HEK293 (cell line): ENCODE results near the gene INPP1.
A peak's percentile ranks its signal among the peaks of the same experiment; 100 is the strongest.

Experiments used
- CTCF ChIA-PET: fragments of 350-600 bp; formaldehyde crosslinking; extraction: SDS; loops from one replicate; lab custom pipeline; 2021; ENCODE audit warnings: antibody characterized with exemption; lab: Yijun Ruan, JAX
- POLR2A ChIA-PET: fragments of 300-600 bp; formaldehyde crosslinking; extraction: SDS; loops from one replicate; lab custom pipeline; 2020; ENCODE audit warnings: antibody characterized with exemption, inconsistent platforms; lab: Yijun Ruan, JAX
- H3K27ac ChIP-seq: fragments of 200-500 bp; sonication (Bioruptor generic); 2 replicates; pipeline ENCODE4 v1.5.1; 2014; ENCODE audit warnings: low read depth, low read length, control low read depth, inconsistent platforms; ENCODE audit errors: extremely low read depth
- H3K36me3 ChIP-seq, 2 experiments: fragments of 200-500 bp in 1 of 2; sonication (Bioruptor generic) in 1 of 2; 1 replicate in 1 of 2; 2 replicates in 1 of 2; pipeline ENCODE4 v1.5.1; 2014 to 2017; ENCODE audit warnings: inconsistent platforms in 2 of 2, low read length in 2 of 2; ENCODE audit not compliant: control insufficient read depth in 2 of 2, insufficient read depth in 1 of 2
- H3K4me1 ChIP-seq: fragments of 200-500 bp; sonication (Bioruptor generic); 2 replicates; pipeline ENCODE4 v1.5.1; 2014; ENCODE audit warnings: mild to moderate bottlenecking, low read length, inconsistent platforms; ENCODE audit not compliant: control insufficient read depth, insufficient read depth
- H3K4me3 ChIP-seq: 2 replicates; pipeline ENCODE4 v1.5.1; 2011; ENCODE audit warnings: low read depth, mild to moderate bottlenecking, control low read depth, low read length, moderate library complexity
- H3K9me3 ChIP-seq: fragments of 200-500 bp; sonication (Bioruptor generic); 2 replicates; pipeline ENCODE4 v1.5.1; 2014; ENCODE audit warnings: low read depth, low read length, inconsistent platforms; ENCODE audit not compliant: control insufficient read depth, insufficient read depth
- GLI4 ChIP-seq: fragments of 450-650 bp; formaldehyde crosslinking; IDR thresholded peaks from 2 replicates; pipeline ENCODE4 v1.5.1; 2016; ENCODE audit warnings: missing biosample characterization, missing genetic modification characterization
- KLF1 ChIP-seq: fragments of 450-650 bp; formaldehyde crosslinking; IDR thresholded peaks from 2 replicates; pipeline ENCODE4 v1.5.1; 2016; ENCODE audit warnings: missing biosample characterization, missing genetic modification characterization
- KLF10 ChIP-seq: fragments of 450-650 bp; IDR thresholded peaks from 2 replicates; pipeline ENCODE4 v1.5.1; 2018; ENCODE audit warnings: missing biosample characterization, mild to moderate bottlenecking, missing genetic modification characterization
- KLF16 ChIP-seq: fragments of 450-650 bp; formaldehyde crosslinking; IDR thresholded peaks from 2 replicates; pipeline ENCODE4 v1.5.1; 2017; ENCODE audit warnings: missing biosample characterization, missing genetic modification characterization
- OSR2 ChIP-seq: fragments of 450-650 bp; formaldehyde crosslinking; IDR thresholded peaks from 2 replicates; pipeline ENCODE4 v1.5.1; 2016; ENCODE audit warnings: missing biosample characterization, missing genetic modification characterization
- PRDM1 ChIP-seq: fragments of 450-650 bp; formaldehyde crosslinking; IDR thresholded peaks from 2 replicates; pipeline ENCODE4; 2016; ENCODE audit warnings: missing biosample characterization, missing genetic modification characterization
- REPIN1 ChIP-seq: fragments of 450-650 bp; formaldehyde crosslinking; IDR thresholded peaks from 2 replicates; pipeline ENCODE4 v1.5.1; 2017; ENCODE audit warnings: missing biosample characterization, missing genetic modification characterization, low read depth
- SETDB1 ChIP-seq: IDR thresholded peaks from one replicate; pipeline ENCODE4 v1.6.1; 2017; ENCODE audit warnings: mild to moderate bottlenecking, low read length, moderate library complexity, mixed read lengths; ENCODE audit not compliant: insufficient read length
- SP2 ChIP-seq: fragments of 450-650 bp; formaldehyde crosslinking; IDR thresholded peaks from 2 replicates; pipeline ENCODE4 v1.5.1; 2016; ENCODE audit warnings: missing biosample characterization, missing genetic modification characterization
- SP3 ChIP-seq: fragments of 450-650 bp; formaldehyde crosslinking; IDR thresholded peaks from 2 replicates; pipeline ENCODE4 v1.5.1; 2016; ENCODE audit warnings: missing biosample characterization, missing genetic modification characterization
- YY1 ChIP-seq: fragments of 450-650 bp; formaldehyde crosslinking; IDR thresholded peaks from 2 replicates; pipeline ENCODE4 v1.5.1; 2018; ENCODE audit warnings: missing biosample characterization, missing genetic modification characterization
- ZBTB17 ChIP-seq: fragments of 450-650 bp; formaldehyde crosslinking; IDR thresholded peaks from 2 replicates; pipeline ENCODE4 v1.5.1; 2016; ENCODE audit warnings: missing biosample characterization, missing genetic modification characterization
- ZFP41 ChIP-seq: fragments of 450-650 bp; formaldehyde crosslinking; IDR thresholded peaks from 2 replicates; pipeline ENCODE4 v1.5.1; 2016; ENCODE audit warnings: missing biosample characterization, missing genetic modification characterization, borderline replicate concordance
- ZNF10 ChIP-seq: fragments of 450-650 bp; formaldehyde crosslinking; IDR thresholded peaks from 2 replicates; pipeline ENCODE4 v1.5.1; 2017; ENCODE audit warnings: missing biosample characterization, missing genetic modification characterization
- ZNF114 ChIP-seq: fragments of 450-650 bp; formaldehyde crosslinking; IDR thresholded peaks from 2 replicates; pipeline ENCODE4 v1.5.0; 2017; ENCODE audit warnings: missing biosample characterization, missing genetic modification characterization
- ZNF155 ChIP-seq: fragments of 450-650 bp; formaldehyde crosslinking; IDR thresholded peaks from 2 replicates; pipeline ENCODE4 v1.5.1; 2016; ENCODE audit warnings: missing biosample characterization, missing genetic modification characterization
- ZNF366 ChIP-seq: fragments of 450-650 bp; formaldehyde crosslinking; conservative IDR thresholded peaks from 2 replicates; pipeline ENCODE4 v1.5.1; 2016; ENCODE audit warnings: missing biosample characterization, missing genetic modification characterization
- ZNF449 ChIP-seq: fragments of 450-650 bp; formaldehyde crosslinking; IDR thresholded peaks from 2 replicates; pipeline ENCODE4 v1.5.1; 2017; ENCODE audit warnings: missing biosample characterization, mild to moderate bottlenecking, missing genetic modification characterization, moderate library complexity
- ZNF514 ChIP-seq: fragments of 450-650 bp; formaldehyde crosslinking; IDR thresholded peaks from 2 replicates; pipeline ENCODE4 v1.5.1; 2016; ENCODE audit warnings: missing biosample characterization, missing genetic modification characterization
- ZNF530 ChIP-seq: fragments of 450-650 bp; formaldehyde crosslinking; IDR thresholded peaks from 2 replicates; pipeline ENCODE4 v1.5.1; 2016; ENCODE audit warnings: low read depth, missing biosample characterization, missing genetic modification characterization
- ZNF596 ChIP-seq: fragments of 450-650 bp; IDR thresholded peaks from 2 replicates; pipeline ENCODE4 v1.5.0; 2018; ENCODE audit warnings: missing biosample characterization, mild to moderate bottlenecking, missing genetic modification characterization, moderate library complexity
- ZNF654 ChIP-seq: fragments of 450-650 bp; formaldehyde crosslinking; IDR thresholded peaks from 2 replicates; pipeline ENCODE4 v1.5.1; 2016; ENCODE audit warnings: low read depth, missing biosample characterization, missing genetic modification characterization
- TF ChIP-seq, protein P1 (sequence below): fragments of 450-650 bp; formaldehyde crosslinking; IDR thresholded peaks from 2 replicates; pipeline ENCODE4; 2016; ENCODE audit warnings: missing biosample characterization, missing genetic modification characterization
- TF ChIP-seq, protein P2 (sequence below): fragments of 450-650 bp; formaldehyde crosslinking; IDR thresholded peaks from 2 replicates; pipeline ENCODE4 v1.5.1; 2016; ENCODE audit warnings: missing biosample characterization, missing genetic modification characterization, low read depth
- TF ChIP-seq, protein P3 (sequence below): fragments of 450-650 bp; formaldehyde crosslinking; IDR thresholded peaks from 2 replicates; pipeline ENCODE4 v1.5.1; 2016; ENCODE audit warnings: missing biosample characterization, missing genetic modification characterization

Gene INPP1

GRCh38 chr2:190365499-190366204, 22.3 kb downstream of the INPP1 start:
- Histone ChIP-seq H3K27ac (no peak overlapping the region), H3K36me3 (peaks cover 0 to 46% of the 10 kb centered on the region in 2 experiments), H3K4me3 (no peak overlapping the region), H3K9me3 (no peaks in the 10 kb centered on the region), H3K4me1 (no peaks in the 10 kb centered on the region)
- TF ChIP-seq SETDB1 (no peak), ZNF596 (tag by site-specific recombination) (peak; percentile 99), KLF16 (tag by site-specific recombination) (no peak), ZNF114 (no peak), ZNF449 (tag by site-specific recombination) (peak; percentile 53; the same call in 1 of the 2 replicates), GLI4 (tag by site-specific recombination) (no peak)
- TF ChIP-seq, protein P1, sequence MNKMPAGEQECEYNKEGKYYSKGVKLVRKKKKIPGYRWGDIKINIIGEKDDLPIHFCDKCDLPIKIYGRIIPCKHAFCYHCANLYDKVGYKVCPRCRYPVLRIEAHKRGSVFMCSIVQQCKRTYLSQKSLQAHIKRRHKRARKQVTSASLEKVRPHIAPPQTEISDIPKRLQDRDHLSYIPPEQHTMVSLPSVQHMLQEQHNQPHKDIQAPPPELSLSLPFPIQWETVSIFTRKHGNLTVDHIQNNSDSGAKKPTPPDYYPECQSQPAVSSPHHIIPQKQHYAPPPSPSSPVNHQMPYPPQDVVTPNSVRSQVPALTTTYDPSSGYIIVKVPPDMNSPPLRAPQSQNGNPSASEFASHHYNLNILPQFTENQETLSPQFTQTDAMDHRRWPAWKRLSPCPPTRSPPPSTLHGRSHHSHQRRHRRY (tag by site-specific recombination) = no peak
- CTCF ChIA-PET = no interaction called here
- POLR2A ChIA-PET = no interaction called here

DNA sequence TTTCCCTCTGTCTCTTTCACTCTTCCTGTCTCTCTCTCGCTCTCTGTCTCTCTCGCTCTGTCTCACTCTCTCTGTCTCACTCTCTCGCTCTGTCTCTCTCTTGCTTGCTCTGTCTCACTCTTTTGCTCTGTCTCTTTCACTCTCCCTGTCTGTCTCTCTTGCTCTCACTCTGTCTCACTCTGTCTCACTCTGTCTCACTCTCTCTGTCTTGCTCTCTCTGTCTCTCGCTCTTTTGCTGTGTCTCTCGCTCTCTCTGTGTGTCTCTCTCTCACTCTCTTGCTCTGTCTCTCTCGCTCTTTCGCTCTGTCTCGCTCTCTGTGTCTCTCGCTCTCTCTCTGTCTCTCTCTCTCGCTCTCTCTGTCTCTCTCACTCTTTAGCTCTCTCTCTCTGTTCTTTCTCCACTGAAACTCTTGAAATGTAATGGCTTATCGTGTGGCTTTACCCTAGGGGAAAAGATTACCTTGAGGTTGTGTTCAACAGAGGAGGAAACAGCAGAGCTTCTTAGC, 22.9 kb downstream of the INPP1 start:
- Histone ChIP-seq H3K4me1 (no peaks in the 10 kb centered on the region), H3K4me3 (no peak overlapping the region), H3K27ac (no peak overlapping the region), H3K9me3 (no peaks in the 10 kb centered on the region), H3K36me3 (peaks cover 0 to 49% of the 10 kb centered on the region in 2 experiments)
- CTCF ChIA-PET = no interaction called here
- POLR2A ChIA-PET = no interaction called here
- TF ChIP-seq ZNF366 (tag by site-specific recombination) (0 out of 2 replicates have a peak, but pooled peaks have one; percentile 24), SP2 (tag by site-specific recombination) (no peak), ZNF596 (tag by site-specific recombination) (peak; percentile 98), REPIN1 (no peak), PRDM1 (tag by site-specific recombination) (peak; percentile 91), ZNF155 (no peak)

DNA sequence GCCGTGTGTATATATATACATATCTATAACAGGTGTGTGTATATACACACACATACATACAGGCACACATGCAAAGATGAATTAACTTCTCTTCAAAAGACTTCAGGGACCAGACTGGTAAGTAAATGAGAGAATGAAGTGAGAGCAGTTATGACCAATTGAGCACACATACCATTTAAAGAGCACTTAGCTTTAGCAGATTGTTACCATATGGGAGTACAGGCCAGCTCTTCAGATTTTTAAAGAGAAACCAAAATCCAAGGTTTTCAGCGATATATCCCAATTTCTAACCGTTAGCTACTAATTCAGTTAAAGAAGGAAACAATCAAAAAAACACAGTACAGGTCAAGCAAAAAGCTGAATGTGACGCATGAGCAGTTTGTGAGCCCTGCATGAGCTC, 23.7 kb downstream of the INPP1 start:
- ChIA-PET POLR2A (no interaction called here), CTCF (interaction anchor here (1.4 kb wide), 1 partner anchor 279 kb away, joined by 5 read pairs; no protein-coding TSS in a partner anchor)
- TF ChIP-seq ZNF654 (tag by site-specific recombination) (no peak), YY1 (no peak), ZNF530 (tag by site-specific recombination) (no peak), ZNF514 (no peak), KLF1 (tag by site-specific recombination) (no peak), ZNF10 (tag by site-specific recombination) (no peak), SP3 (tag by site-specific recombination) (no peak), ZFP41 (no peak), OSR2 (no peak), KLF10 (tag by site-specific recombination) (no peak), ZBTB17 (tag by site-specific recombination) (no peak)
- TF ChIP-seq, protein P2, sequence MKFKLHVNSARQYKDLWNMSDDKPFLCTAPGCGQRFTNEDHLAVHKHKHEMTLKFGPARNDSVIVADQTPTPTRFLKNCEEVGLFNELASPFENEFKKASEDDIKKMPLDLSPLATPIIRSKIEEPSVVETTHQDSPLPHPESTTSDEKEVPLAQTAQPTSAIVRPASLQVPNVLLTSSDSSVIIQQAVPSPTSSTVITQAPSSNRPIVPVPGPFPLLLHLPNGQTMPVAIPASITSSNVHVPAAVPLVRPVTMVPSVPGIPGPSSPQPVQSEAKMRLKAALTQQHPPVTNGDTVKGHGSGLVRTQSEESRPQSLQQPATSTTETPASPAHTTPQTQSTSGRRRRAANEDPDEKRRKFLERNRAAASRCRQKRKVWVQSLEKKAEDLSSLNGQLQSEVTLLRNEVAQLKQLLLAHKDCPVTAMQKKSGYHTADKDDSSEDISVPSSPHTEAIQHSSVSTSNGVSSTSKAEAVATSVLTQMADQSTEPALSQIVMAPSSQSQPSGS (tag by site-specific recombination) = no peak
- TF ChIP-seq, protein P3, sequence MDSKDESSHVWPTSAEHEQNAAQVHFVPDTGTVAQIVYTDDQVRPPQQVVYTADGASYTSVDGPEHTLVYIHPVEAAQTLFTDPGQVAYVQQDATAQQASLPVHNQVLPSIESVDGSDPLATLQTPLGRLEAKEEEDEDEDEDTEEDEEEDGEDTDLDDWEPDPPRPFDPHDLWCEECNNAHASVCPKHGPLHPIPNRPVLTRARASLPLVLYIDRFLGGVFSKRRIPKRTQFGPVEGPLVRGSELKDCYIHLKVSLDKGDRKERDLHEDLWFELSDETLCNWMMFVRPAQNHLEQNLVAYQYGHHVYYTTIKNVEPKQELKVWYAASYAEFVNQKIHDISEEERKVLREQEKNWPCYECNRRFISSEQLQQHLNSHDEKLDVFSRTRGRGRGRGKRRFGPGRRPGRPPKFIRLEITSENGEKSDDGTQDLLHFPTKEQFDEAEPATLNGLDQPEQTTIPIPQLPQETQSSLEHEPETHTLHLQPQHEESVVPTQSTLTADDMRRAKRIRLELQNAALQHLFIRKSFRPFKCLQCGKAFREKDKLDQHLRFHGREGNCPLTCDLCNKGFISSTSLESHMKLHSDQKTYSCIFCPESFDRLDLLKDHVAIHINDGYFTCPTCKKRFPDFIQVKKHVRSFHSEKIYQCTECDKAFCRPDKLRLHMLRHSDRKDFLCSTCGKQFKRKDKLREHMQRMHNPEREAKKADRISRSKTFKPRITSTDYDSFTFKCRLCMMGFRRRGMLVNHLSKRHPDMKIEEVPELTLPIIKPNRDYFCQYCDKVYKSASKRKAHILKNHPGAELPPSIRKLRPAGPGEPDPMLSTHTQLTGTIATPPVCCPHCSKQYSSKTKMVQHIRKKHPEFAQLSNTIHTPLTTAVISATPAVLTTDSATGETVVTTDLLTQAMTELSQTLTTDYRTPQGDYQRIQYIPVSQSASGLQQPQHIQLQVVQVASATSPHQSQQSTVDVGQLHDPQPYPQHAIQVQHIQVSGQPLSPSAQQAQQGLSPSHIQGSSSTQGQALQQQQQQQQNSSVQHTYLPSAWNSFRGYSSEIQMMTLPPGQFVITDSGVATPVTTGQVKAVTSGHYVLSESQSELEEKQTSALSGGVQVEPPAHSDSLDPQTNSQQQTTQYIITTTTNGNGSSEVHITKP = no peak

More for the DNA sequence above, 23.7 kb downstream of the INPP1 start:
- Histone ChIP-seq H3K36me3 (peaks cover 0 to 47% of the 10 kb centered on the region in 2 experiments), H3K9me3 (no peaks in the 10 kb centered on the region), H3K4me3 (no peak overlapping the region), H3K27ac (no peak overlapping the region), H3K4me1 (no peaks in the 10 kb centered on the region)
